ENCODE data around the gene KLHL29.

The KLHL29 gene

DNA sequence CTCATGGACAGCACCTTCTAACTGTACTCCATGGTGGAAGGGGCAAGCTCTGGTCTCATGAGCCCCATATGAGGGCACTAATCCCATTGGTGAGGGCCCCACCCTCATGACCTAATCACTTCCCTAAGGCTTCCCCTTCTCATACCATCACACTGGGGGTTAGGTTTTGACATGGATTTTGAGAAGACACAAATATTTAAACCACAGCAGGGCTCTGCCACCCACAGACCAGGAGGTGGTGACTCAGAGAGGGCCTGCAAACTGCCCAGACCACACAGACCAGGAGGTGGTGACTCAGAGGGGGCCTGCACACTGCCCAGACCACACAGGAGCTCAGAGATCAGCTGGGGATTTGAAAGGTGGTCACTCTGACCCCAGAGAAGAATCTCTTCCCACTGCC is 222.0 kb downstream of the KLHL29 start:
- TF ChIP-seq GABPA (IDR thresholded peaks at IDR 0.05; ENCODE audit: low read depth) (no peak), POLR2AphosphoS5 (IDR thresholded peaks at IDR 0.05; ENCODE audit: low read depth) (no peak), SPI1 (IDR thresholded peaks at IDR 0.05; ENCODE audit: borderline replicate concordance, low read depth) (no peak)
- TF ChIP-seq, protein P1, sequence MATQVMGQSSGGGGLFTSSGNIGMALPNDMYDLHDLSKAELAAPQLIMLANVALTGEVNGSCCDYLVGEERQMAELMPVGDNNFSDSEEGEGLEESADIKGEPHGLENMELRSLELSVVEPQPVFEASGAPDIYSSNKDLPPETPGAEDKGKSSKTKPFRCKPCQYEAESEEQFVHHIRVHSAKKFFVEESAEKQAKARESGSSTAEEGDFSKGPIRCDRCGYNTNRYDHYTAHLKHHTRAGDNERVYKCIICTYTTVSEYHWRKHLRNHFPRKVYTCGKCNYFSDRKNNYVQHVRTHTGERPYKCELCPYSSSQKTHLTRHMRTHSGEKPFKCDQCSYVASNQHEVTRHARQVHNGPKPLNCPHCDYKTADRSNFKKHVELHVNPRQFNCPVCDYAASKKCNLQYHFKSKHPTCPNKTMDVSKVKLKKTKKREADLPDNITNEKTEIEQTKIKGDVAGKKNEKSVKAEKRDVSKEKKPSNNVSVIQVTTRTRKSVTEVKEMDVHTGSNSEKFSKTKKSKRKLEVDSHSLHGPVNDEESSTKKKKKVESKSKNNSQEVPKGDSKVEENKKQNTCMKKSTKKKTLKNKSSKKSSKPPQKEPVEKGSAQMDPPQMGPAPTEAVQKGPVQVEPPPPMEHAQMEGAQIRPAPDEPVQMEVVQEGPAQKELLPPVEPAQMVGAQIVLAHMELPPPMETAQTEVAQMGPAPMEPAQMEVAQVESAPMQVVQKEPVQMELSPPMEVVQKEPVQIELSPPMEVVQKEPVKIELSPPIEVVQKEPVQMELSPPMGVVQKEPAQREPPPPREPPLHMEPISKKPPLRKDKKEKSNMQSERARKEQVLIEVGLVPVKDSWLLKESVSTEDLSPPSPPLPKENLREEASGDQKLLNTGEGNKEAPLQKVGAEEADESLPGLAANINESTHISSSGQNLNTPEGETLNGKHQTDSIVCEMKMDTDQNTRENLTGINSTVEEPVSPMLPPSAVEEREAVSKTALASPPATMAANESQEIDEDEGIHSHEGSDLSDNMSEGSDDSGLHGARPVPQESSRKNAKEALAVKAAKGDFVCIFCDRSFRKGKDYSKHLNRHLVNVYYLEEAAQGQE (IDR thresholded peaks at IDR 0.05; ENCODE audit: insufficient replicate concordance, low read depth): no peak
- TF ChIP-seq, protein P2, sequence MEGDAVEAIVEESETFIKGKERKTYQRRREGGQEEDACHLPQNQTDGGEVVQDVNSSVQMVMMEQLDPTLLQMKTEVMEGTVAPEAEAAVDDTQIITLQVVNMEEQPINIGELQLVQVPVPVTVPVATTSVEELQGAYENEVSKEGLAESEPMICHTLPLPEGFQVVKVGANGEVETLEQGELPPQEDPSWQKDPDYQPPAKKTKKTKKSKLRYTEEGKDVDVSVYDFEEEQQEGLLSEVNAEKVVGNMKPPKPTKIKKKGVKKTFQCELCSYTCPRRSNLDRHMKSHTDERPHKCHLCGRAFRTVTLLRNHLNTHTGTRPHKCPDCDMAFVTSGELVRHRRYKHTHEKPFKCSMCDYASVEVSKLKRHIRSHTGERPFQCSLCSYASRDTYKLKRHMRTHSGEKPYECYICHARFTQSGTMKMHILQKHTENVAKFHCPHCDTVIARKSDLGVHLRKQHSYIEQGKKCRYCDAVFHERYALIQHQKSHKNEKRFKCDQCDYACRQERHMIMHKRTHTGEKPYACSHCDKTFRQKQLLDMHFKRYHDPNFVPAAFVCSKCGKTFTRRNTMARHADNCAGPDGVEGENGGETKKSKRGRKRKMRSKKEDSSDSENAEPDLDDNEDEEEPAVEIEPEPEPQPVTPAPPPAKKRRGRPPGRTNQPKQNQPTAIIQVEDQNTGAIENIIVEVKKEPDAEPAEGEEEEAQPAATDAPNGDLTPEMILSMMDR (IDR thresholded peaks at IDR 0.05; ENCODE audit: insufficient read depth, low read length): no peak
- no peaks in the 10 kb centered on the region for H3K27me3 ChIP-seq (ENCODE audit: insufficient read depth, poor library complexity, severe bottlenecking)
- DNase-seq (ENCODE audit: low read depth in 1 of 2, low spot score in 1 of 2): no peak
- no peak overlapping the region for H3K27ac ChIP-seq (replicated peaks)
- H3K4me3 ChIP-seq (replicated peaks; ENCODE audit: insufficient read depth, low read length): no peak overlapping the region

DNA sequence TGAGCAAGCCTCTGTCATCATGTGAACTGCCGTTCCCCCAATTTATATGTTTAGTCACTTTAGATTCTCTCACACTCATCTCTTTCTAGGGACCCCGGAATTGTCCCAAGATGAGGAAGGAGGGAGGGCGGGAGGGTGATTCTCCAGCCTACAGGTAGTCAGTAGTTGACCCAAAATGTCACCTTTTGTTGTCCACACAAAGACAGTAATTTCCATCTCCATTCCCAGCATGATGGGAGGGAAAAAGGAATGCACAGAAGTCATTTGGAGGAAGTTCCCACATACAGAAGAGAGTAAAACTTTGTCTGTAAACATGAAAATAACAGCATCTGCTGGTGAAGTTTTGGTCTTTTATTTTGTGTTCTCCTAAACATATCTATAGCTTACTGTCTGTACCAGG is 222.9 kb downstream of the KLHL29 start:
- Histone ChIP-seq H3K4me3 (replicated peaks; ENCODE audit: insufficient read depth, low read length) (no peak overlapping the region), H3K27ac (replicated peaks) (no peak overlapping the region), H3K27me3 (ENCODE audit: insufficient read depth, poor library complexity, severe bottlenecking) (no peaks in the 10 kb centered on the region)
- TF ChIP-seq SPI1 (IDR thresholded peaks at IDR 0.05; ENCODE audit: borderline replicate concordance, low read depth): no peak
- TF ChIP-seq, protein P2 (IDR thresholded peaks at IDR 0.05; ENCODE audit: insufficient read depth, low read length): no peak
- no peak for TF ChIP-seq POLR2AphosphoS5 (IDR thresholded peaks at IDR 0.05; ENCODE audit: low read depth)
- TF ChIP-seq, protein P1 (IDR thresholded peaks at IDR 0.05; ENCODE audit: insufficient replicate concordance, low read depth): no peak
- no peak for TF ChIP-seq GABPA (IDR thresholded peaks at IDR 0.05; ENCODE audit: low read depth)
- no peak for DNase-seq (ENCODE audit: low read depth in 1 of 2, low spot score in 1 of 2)

DNA sequence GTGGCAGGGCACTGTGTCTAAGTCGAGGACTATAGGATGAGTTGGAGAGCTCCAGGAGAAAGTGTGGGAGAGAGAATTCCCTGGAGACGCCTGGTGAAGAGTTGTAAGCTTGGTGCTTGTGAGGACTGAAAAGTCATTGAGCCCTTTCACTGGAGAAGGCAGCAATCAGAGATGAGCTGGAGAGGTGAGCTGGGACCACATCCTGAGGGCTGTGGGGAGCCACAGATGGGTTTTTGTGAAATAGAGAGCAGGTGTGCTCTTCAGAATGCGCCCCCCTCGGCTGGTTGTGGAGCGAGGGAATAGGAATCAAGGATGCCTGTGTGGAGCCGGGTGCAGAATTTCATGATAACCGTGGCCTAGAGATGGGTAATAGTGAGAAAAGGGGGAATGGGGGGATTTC is 224.3 kb downstream of the KLHL29 start:
- Histone ChIP-seq H3K27ac (replicated peaks) (no peak overlapping the region), H3K27me3 (ENCODE audit: insufficient read depth, poor library complexity, severe bottlenecking) (peaks cover 6% of the 10 kb centered on the region), H3K4me3 (replicated peaks; ENCODE audit: insufficient read depth, low read length) (no peak overlapping the region)
- TF ChIP-seq, protein P1 (IDR thresholded peaks at IDR 0.05; ENCODE audit: insufficient replicate concordance, low read depth): no peak
- TF ChIP-seq POLR2AphosphoS5 (IDR thresholded peaks at IDR 0.05; ENCODE audit: low read depth): no peak
- no peak for TF ChIP-seq GABPA (IDR thresholded peaks at IDR 0.05; ENCODE audit: low read depth)
- TF ChIP-seq, protein P2 (IDR thresholded peaks at IDR 0.05; ENCODE audit: insufficient read depth, low read length): no peak
- TF ChIP-seq SPI1 (IDR thresholded peaks at IDR 0.05; ENCODE audit: borderline replicate concordance, low read depth): no peak
- no peak for DNase-seq (ENCODE audit: low read depth in 1 of 2, low spot score in 1 of 2)

Data from HL-60 (cell line).